HG02623 (cell line): ENCODE measurements around the gene PRR33.

ENCODE experiments used
- ATAC-seq: cut with Tn5 transposase; IDR thresholded peaks from one replicate; pipeline ENCODE4 v1.9.1; 2021; ENCODE audit warnings: moderate library complexity; ENCODE audit not compliant: unreplicated experiment

Gene PRR33

GRCh38 chr11:1839204-1839923 is 52.3 kb downstream of the PRR33 start:
- no peak for ATAC-seq

- ATAC-seq, result no peak
Observed at GRCh38 chr11:1838426-1839144, 53.1 kb downstream of the PRR33 start, which contains the start of gene TNNI2. TNNI2 (plus strand) TSS chr11:1838981; CDS start chr11:1839697, 716 bp downstream.
